Measurements from ENCODE around the gene AUTS2.

DNA sequence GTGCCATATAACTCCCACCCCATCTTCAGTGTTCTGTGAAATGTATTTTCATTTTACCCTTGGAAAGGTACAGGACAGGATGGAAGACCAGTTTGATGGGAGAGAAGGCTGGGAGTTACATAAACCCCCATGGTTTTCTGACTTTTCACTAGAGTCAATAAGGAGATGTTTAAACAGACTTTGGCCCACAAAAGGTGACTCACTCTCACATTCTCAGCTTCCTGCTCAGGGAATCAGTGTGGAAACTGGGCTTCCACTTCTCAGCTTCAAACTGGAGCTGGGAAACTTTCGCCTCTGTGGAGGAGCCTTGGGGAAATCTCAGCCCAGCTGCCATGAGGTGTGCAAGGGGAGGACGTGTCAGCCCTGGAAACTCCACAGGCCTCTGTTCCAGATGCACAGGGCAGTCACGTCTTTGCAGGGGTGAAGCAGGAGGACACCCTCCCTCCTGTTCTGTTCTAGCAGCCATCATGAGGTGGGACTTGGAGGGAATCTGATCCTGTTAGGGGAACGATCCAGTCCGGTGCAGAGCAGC lies 973.2 kb downstream of the AUTS2 start:
- TF ChIP-seq, protein P1, sequence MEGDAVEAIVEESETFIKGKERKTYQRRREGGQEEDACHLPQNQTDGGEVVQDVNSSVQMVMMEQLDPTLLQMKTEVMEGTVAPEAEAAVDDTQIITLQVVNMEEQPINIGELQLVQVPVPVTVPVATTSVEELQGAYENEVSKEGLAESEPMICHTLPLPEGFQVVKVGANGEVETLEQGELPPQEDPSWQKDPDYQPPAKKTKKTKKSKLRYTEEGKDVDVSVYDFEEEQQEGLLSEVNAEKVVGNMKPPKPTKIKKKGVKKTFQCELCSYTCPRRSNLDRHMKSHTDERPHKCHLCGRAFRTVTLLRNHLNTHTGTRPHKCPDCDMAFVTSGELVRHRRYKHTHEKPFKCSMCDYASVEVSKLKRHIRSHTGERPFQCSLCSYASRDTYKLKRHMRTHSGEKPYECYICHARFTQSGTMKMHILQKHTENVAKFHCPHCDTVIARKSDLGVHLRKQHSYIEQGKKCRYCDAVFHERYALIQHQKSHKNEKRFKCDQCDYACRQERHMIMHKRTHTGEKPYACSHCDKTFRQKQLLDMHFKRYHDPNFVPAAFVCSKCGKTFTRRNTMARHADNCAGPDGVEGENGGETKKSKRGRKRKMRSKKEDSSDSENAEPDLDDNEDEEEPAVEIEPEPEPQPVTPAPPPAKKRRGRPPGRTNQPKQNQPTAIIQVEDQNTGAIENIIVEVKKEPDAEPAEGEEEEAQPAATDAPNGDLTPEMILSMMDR (IDR thresholded peaks at IDR 0.05; ENCODE audit: low read length), result no peak
- no peak for TF ChIP-seq EZH2 (IDR thresholded peaks at IDR 0.05; ENCODE audit: borderline replicate concordance, low read length)

All from OCI-LY1 (cell line).